Activated naive CD8-positive, alpha-beta T cell treated with anti-CD3 and anti-CD28 coated beads for 36 hours (primary cell): ENCODE data around the gene GXYLT1. TPM values are rescaled to one million over a fixed set of nuclear protein-coding genes. Genes with fewer than 3 reads are reported as not detected.

Source experiments
- total RNA-seq, 2 experiments: library from RNA; stranded (reverse); gene quantifications; one replicate each; pipeline ENCODE4 v1.2.3, GENCODE V29; 2021

The GXYLT1 gene
- total RNA-seq, 2 experiments from 2014 or later, result 7.0 to 7.1 TPM

Other genes with a start within 250 kb of the GXYLT1 start
- 10 to 100 TPM; 27.5 to 36.3 TPM for gene YAF2, start 93.4 kb upstream of the GXYLT1 start, total RNA-seq
- 10 to 100 TPM; 74.2 to 78.3 TPM for gene ZCRB1, start 181.2 kb upstream of the GXYLT1 start, total RNA-seq
- 10 to 100 TPM; 81.2 to 81.6 TPM for gene PPHLN1, start 181.3 kb upstream of the GXYLT1 start, total RNA-seq